K562 (cell line): ENCODE data around the gene PRDM11. TPM values are rescaled to one million over a fixed set of nuclear protein-coding genes. Genes with fewer than 3 reads are reported as not detected.

Experiments
- C11orf30 ChIP-seq: fragments of 450-650 bp; IDR thresholded peaks from 2 replicates; pipeline ENCODE4 v1.6.1; 2016; ENCODE audit warnings: low read depth, mild to moderate bottlenecking
- CBFA2T2 ChIP-seq: fragments of 450-650 bp; conservative IDR thresholded peaks from 2 replicates; pipeline ENCODE4 v1.6.1; 2017; ENCODE audit warnings: mild to moderate bottlenecking
- CBX3 ChIP-seq, 2 experiments: IDR thresholded peaks; 1 replicate in 1 of 2; 2 replicates in 1 of 2; pipeline ENCODE4 v1.6.1; 2012; ENCODE audit warnings: inconsistent platforms in 2 of 2, low read length in 2 of 2, borderline replicate concordance in 1 of 2, control low read depth in 1 of 2
- GATA2 ChIP-seq: sonication (generic); formaldehyde crosslinking; IDR thresholded peaks from 2 replicates; pipeline ENCODE4 v1.4.0; 2020; ENCODE audit warnings: mild to moderate bottlenecking, missing genetic modification reagents
- HIVEP1 ChIP-seq: fragments of 250-450 bp; sonication (Bioruptor Pico); IDR thresholded peaks from 2 replicates; pipeline ENCODE4 v1.4.0; 2020; ENCODE audit warnings: mild to moderate bottlenecking
- KLF1 ChIP-seq: fragments of 450-650 bp; IDR thresholded peaks from 2 replicates; pipeline ENCODE4 v1.6.1; 2016; ENCODE audit warnings: missing genetic modification characterization, missing compliant biosample characterization
- L3MBTL2 ChIP-seq: fragments of 450-650 bp; IDR thresholded peaks from 2 replicates; pipeline ENCODE4 v1.6.1; 2016; ENCODE audit warnings: mild to moderate bottlenecking, moderate library complexity
- NR2F6 ChIP-seq: fragments of 450-650 bp; formaldehyde crosslinking; IDR thresholded peaks from 2 replicates; pipeline ENCODE4 v1.4.0; 2020; ENCODE audit warnings: mild to moderate bottlenecking
- POLR2AphosphoS2 ChIP-seq: IDR thresholded peaks from 2 replicates; pipeline ENCODE4 v1.6.1; 2012; ENCODE audit warnings: low read length, improper control_type of control experiment
- SIN3B ChIP-seq: fragments of 450-650 bp; IDR thresholded peaks from 2 replicates; pipeline ENCODE4 v1.6.1; 2017; ENCODE audit warnings: low read depth, mild to moderate bottlenecking, moderate library complexity
- SMARCB1 ChIP-seq: IDR thresholded peaks from 2 replicates; pipeline ENCODE4 v1.6.1; 2011; ENCODE audit warnings: improper control_type of control experiment, low read depth; ENCODE audit not compliant: insufficient read length
- ZC3H4 ChIP-seq: sonication (generic); formaldehyde crosslinking; IDR thresholded peaks from 2 replicates; pipeline ENCODE4 v1.9.0; 2021; ENCODE audit warnings: missing genetic modification reagents, borderline replicate concordance
- ZFP1 ChIP-seq: fragments of 450-650 bp; formaldehyde crosslinking; IDR thresholded peaks from 2 replicates; pipeline ENCODE4 v1.4.0; 2020; ENCODE audit warnings: mild to moderate bottlenecking, mixed read lengths
- ZNF143 ChIP-seq: sonication (generic); formaldehyde crosslinking; IDR thresholded peaks from 2 replicates; pipeline ENCODE4 v1.9.0; 2022; ENCODE audit warnings: mild to moderate bottlenecking, missing genetic modification reagents
- ZNF384 ChIP-seq: IDR thresholded peaks from 2 replicates; pipeline ENCODE4 v1.6.1; 2012; ENCODE audit warnings: low read depth, low read length, improper control_type of control experiment
- ZNF79 ChIP-seq: fragments of 250-450 bp; sonication (Bioruptor Pico); IDR thresholded peaks from 2 replicates; pipeline ENCODE4 v1.4.0; 2020; ENCODE audit warnings: low read depth, mild to moderate bottlenecking, moderate library complexity
- polyA plus RNA-seq, 8 experiments: library from polyadenylated mRNA; depleted of rRNA in 4 of 8; stranded (reverse) in 5 of 8; unstranded in 3 of 8; fragments of >200 nt; fragmentation: Nextera tagmentation in 2 of 8; fragmentation: Illumina TruSeq in 1 of 8; extraction: Ambion mirVana in 2 of 8; extraction: Trizol in 1 of 8; gene quantifications; 2 replicates each; pipeline versions ENCODE4 v1.2.1 to v1.2.3, GENCODE V29; 2011 to 2014; ENCODE audit warnings: inconsistent platforms in 1 of 8, missing spikeins in 1 of 8
- total RNA-seq, 7 experiments: library from RNA; depleted of rRNA in 6 of 7; stranded (reverse); fragments of >200 nt in 6 of 7; fragmentation: Illumina TruSeq in 2 of 7; extraction: Trizol in 2 of 7; gene quantifications; 2 replicates each; pipeline versions ENCODE4 v1.2.1 to v1.2.3, GENCODE V29; 2011 to 2021; ENCODE audit warnings: low replicate concordance in 1 of 7
- TF ChIP-seq, protein P1 (sequence below): fragments of 450-650 bp; IDR thresholded peaks from 2 replicates; pipeline ENCODE4 v1.6.1; 2018; ENCODE audit not compliant: partially characterized antibody
- TF ChIP-seq, protein P2 (sequence below): sonication (generic); formaldehyde crosslinking; IDR thresholded peaks from 2 replicates; pipeline ENCODE4 v1.8.0; 2022; ENCODE audit warnings: missing genetic modification reagents, mild to moderate bottlenecking, moderate library complexity, borderline replicate concordance
- TF ChIP-seq, protein P3 (sequence below): sonication (generic); formaldehyde crosslinking; IDR thresholded peaks from 2 replicates; pipeline ENCODE4 v1.8.1; 2023; ENCODE audit warnings: mild to moderate bottlenecking, missing genetic modification reagents
- TF ChIP-seq, protein P4 (sequence below), 2 experiments: IDR thresholded peaks; 2 replicates each; pipeline ENCODE4 v1.6.1; 2011; ENCODE audit warnings: borderline replicate concordance in 1 of 2, control low read depth in 1 of 2, low read depth in 1 of 2, low read length in 1 of 2, mild to moderate bottlenecking in 1 of 2, mixed read lengths in 1 of 2, moderate library complexity in 1 of 2; ENCODE audit not compliant: insufficient read depth in 1 of 2, insufficient read length in 1 of 2, poor library complexity in 1 of 2, severe bottlenecking in 1 of 2; ENCODE audit errors: extremely low read depth in 1 of 2
- TF ChIP-seq, protein P5 (sequence below): IDR thresholded peaks from 3 replicates; pipeline ENCODE4 v1.6.1; 2011; ENCODE audit warnings: borderline replicate concordance, mild to moderate bottlenecking; ENCODE audit not compliant: insufficient read length, insufficient read depth

The PRDM11 gene
- total and polyA plus RNA-seq, 9 of the 15 experiments (the other 6 are each of a cell fraction or from before 2014, with no cell fraction given), result 0.01 to 1.1 (median 0.29) TPM

DNA sequence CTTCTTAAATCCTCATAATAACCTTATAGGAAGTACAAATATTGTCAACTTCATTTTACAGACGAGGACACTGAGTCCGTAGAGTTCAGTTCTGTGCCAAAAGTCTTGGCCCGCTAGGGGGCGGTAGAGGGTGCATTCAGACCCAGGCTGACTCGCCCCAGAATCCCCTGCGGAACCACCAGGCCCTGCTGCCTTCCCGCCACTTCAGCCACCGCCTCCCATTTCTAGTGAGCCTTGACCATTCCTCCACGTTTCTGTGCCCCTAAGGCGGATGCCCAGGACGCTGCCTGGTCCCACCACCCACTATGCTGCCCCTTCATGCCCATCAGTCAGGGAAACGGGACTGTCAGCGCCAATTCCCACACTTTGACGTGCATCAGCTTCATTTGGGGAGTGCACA lies 120.6 kb downstream of the PRDM11 start (continued):
- TF ChIP-seq, protein P1, sequence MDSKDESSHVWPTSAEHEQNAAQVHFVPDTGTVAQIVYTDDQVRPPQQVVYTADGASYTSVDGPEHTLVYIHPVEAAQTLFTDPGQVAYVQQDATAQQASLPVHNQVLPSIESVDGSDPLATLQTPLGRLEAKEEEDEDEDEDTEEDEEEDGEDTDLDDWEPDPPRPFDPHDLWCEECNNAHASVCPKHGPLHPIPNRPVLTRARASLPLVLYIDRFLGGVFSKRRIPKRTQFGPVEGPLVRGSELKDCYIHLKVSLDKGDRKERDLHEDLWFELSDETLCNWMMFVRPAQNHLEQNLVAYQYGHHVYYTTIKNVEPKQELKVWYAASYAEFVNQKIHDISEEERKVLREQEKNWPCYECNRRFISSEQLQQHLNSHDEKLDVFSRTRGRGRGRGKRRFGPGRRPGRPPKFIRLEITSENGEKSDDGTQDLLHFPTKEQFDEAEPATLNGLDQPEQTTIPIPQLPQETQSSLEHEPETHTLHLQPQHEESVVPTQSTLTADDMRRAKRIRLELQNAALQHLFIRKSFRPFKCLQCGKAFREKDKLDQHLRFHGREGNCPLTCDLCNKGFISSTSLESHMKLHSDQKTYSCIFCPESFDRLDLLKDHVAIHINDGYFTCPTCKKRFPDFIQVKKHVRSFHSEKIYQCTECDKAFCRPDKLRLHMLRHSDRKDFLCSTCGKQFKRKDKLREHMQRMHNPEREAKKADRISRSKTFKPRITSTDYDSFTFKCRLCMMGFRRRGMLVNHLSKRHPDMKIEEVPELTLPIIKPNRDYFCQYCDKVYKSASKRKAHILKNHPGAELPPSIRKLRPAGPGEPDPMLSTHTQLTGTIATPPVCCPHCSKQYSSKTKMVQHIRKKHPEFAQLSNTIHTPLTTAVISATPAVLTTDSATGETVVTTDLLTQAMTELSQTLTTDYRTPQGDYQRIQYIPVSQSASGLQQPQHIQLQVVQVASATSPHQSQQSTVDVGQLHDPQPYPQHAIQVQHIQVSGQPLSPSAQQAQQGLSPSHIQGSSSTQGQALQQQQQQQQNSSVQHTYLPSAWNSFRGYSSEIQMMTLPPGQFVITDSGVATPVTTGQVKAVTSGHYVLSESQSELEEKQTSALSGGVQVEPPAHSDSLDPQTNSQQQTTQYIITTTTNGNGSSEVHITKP, result no peak
- TF ChIP-seq NR2F6 (CRISPR knock-in tag) (no peak), HIVEP1 (CRISPR knock-in tag) (no peak), CBFA2T2 (no peak), POLR2AphosphoS2 (no peak), ZFP1 (CRISPR knock-in tag) (no peak), ZNF79 (no peak), KLF1 (tag) (no peak), L3MBTL2 (peak; percentile 87), SIN3B (no peak), ZNF384 (no peak), ZC3H4 (no peak), SMARCB1 (no peak), ZNF143 (CRISPR knock-in tag) (peak; percentile 67), GATA2 (CRISPR knock-in tag) (no peak), C11orf30 (no peak), CBX3 (IDR thresholded peaks at IDR 0.05; ENCODE audit: borderline replicate concordance in 1 of 2, low read length in 2 of 2) (0 out of 3 replicates have a peak, but pooled peaks of 1 of the 2 experiments have one; percentile 32)
- TF ChIP-seq, protein P2, sequence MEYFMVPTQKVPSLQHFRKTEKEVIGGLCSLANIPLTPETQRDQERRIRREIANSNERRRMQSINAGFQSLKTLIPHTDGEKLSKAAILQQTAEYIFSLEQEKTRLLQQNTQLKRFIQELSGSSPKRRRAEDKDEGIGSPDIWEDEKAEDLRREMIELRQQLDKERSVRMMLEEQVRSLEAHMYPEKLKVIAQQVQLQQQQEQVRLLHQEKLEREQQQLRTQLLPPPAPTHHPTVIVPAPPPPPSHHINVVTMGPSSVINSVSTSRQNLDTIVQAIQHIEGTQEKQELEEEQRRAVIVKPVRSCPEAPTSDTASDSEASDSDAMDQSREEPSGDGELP (CRISPR knock-in tag), result peak; percentile 29; the same call in 1 of the 2 replicates
- TF ChIP-seq, protein P3, sequence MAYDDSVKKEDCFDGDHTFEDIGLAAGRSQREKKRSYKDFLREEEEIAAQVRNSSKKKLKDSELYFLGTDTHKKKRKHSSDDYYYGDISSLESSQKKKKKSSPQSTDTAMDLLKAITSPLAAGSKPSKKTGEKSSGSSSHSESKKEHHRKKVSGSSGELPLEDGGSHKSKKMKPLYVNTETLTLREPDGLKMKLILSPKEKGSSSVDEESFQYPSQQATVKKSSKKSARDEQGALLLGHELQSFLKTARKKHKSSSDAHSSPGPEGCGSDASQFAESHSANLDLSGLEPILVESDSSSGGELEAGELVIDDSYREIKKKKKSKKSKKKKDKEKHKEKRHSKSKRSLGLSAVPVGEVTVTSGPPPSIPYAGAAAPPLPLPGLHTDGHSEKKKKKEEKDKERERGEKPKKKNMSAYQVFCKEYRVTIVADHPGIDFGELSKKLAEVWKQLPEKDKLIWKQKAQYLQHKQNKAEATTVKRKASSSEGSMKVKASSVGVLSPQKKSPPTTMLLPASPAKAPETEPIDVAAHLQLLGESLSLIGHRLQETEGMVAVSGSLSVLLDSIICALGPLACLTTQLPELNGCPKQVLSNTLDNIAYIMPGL, result no peak
- TF ChIP-seq, protein P4, sequence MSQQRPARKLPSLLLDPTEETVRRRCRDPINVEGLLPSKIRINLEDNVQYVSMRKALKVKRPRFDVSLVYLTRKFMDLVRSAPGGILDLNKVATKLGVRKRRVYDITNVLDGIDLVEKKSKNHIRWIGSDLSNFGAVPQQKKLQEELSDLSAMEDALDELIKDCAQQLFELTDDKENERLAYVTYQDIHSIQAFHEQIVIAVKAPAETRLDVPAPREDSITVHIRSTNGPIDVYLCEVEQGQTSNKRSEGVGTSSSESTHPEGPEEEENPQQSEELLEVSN (IDR thresholded peaks at IDR 0.05; ENCODE audit: borderline replicate concordance in 1 of 2, extremely low read depth in 1 of 2, insufficient read depth in 1 of 2, insufficient read length in 1 of 2, low read depth in 1 of 2, low read length in 1 of 2, poor library complexity in 1 of 2, severe bottlenecking in 1 of 2), result peak; percentile 80 to 87
- TF ChIP-seq, protein P5, sequence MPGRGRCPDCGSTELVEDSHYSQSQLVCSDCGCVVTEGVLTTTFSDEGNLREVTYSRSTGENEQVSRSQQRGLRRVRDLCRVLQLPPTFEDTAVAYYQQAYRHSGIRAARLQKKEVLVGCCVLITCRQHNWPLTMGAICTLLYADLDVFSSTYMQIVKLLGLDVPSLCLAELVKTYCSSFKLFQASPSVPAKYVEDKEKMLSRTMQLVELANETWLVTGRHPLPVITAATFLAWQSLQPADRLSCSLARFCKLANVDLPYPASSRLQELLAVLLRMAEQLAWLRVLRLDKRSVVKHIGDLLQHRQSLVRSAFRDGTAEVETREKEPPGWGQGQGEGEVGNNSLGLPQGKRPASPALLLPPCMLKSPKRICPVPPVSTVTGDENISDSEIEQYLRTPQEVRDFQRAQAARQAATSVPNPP, result no peak
